CD14-positive monocyte (primary cell): Measurements from ENCODE around the gene HIF1A. TPM values are rescaled to one million over a fixed set of nuclear protein-coding genes. Genes with fewer than 3 reads are reported as not detected.
"Not testable (repeated sequence)": the region's sequence is repeated elsewhere in the genome, so short reads cannot be mapped to it uniquely, and the experiment has no call there.

Source experiments
- DNase-seq, 3 donors: peaks; one replicate each; pipeline ENCODE4 v3.0.0-alpha.2; 2011 to 2022
- H2AFZ ChIP-seq: 2 replicates; pipeline ENCODE4 v1.6.0; 2012; ENCODE audit warnings: mild to moderate bottlenecking, low read depth, low read length, inconsistent platforms; ENCODE audit not compliant: insufficient read depth, poor library complexity, severe bottlenecking
- H3K27ac ChIP-seq, 2 donors: 1 replicate in 1 of 2; 2 replicates in 1 of 2; pipeline ENCODE4 v1.5.1; 2012 to 2013; ENCODE audit warnings: low read length in 2 of 2, control low read depth in 1 of 2, inconsistent platforms in 1 of 2, low read depth in 1 of 2, mild to moderate bottlenecking in 1 of 2
- H3K27me3 ChIP-seq, 2 donors: one replicate each; pipeline versions ENCODE4 v1.6.0 to v1.6.1; 2011 to 2013; ENCODE audit warnings: low read length in 2 of 2; ENCODE audit not compliant: control insufficient read depth in 2 of 2, insufficient read depth in 2 of 2
- H3K36me3 ChIP-seq, 2 donors: replicated peaks in 1 of 2; 1 replicate in 1 of 2; 2 replicates in 1 of 2; pipeline versions ENCODE4 v1.5.1 to v1.6.1; 2012 to 2013; ENCODE audit warnings: low read length in 2 of 2, control low read depth in 1 of 2, inconsistent platforms in 1 of 2, mild to moderate bottlenecking in 1 of 2; ENCODE audit not compliant: insufficient read depth in 2 of 2, control insufficient read depth in 1 of 2
- H3K4me1 ChIP-seq, 2 donors: 1 replicate in 1 of 2; 2 replicates in 1 of 2; pipeline versions ENCODE4 v1.5.1 to v1.6.1; 2012 to 2013; ENCODE audit warnings: low read length in 2 of 2, control low read depth in 1 of 2, inconsistent platforms in 1 of 2, mild to moderate bottlenecking in 1 of 2, moderate library complexity in 1 of 2; ENCODE audit not compliant: insufficient read depth in 2 of 2, control insufficient read depth in 1 of 2
- H3K4me2 ChIP-seq: replicated peaks from 2 replicates; pipeline ENCODE3; 2012; ENCODE audit warnings: low read length, moderate library complexity, mild to moderate bottlenecking; ENCODE audit not compliant: poor library complexity, severe bottlenecking; ENCODE audit errors: extremely low read depth
- H3K4me3 ChIP-seq, 3 experiments: fragments of 200-600 bp in 1 of 3; sonication (generic) in 1 of 3; replicated peaks in 1 of 3; 1 replicate in 2 of 3; 2 replicates in 1 of 3; pipeline ENCODE4 v1.5.1; 2011 to 2013; ENCODE audit warnings: low read length in 3 of 3, mild to moderate bottlenecking in 3 of 3, control low read depth in 2 of 3, low read depth in 2 of 3, inconsistent platforms in 1 of 3, moderate library complexity in 1 of 3
- H3K79me2 ChIP-seq: 2 replicates; pipeline ENCODE4 v1.6.0; 2012; ENCODE audit warnings: mild to moderate bottlenecking, control low read depth, inconsistent platforms, low read length, moderate library complexity; ENCODE audit not compliant: insufficient read depth
- H3K9ac ChIP-seq: 2 replicates; pipeline ENCODE4 v1.6.0; 2017; ENCODE audit warnings: low read length, mild to moderate bottlenecking; ENCODE audit not compliant: insufficient read depth, poor library complexity, severe bottlenecking
- H3K9me3 ChIP-seq, 2 donors: replicated peaks in 1 of 2; 1 replicate in 1 of 2; 2 replicates in 1 of 2; pipeline versions ENCODE4 v1.5.1 to v1.6.1; 2012 to 2013; ENCODE audit warnings: low read length in 2 of 2, control low read depth in 1 of 2; ENCODE audit not compliant: control insufficient read depth in 1 of 2, insufficient read depth in 1 of 2
- H4K20me1 ChIP-seq: 2 replicates; pipeline ENCODE4 v1.6.0; 2012; ENCODE audit warnings: mild to moderate bottlenecking, low read length, control low read depth, moderate library complexity; ENCODE audit not compliant: insufficient read depth
- H3K27ac Mint-ChIP-seq, 7 donors: one replicate each; pipeline ENCODE4 v1.8.0; 2020; ENCODE audit warnings: mild to moderate bottlenecking in 7 of 7, mixed read lengths in 7 of 7, moderate library complexity in 6 of 7, inconsistent platforms in 2 of 7
- H3K27me3 Mint-ChIP-seq, 3 donors: one replicate each; pipeline ENCODE4 v1.8.0; 2021 to 2022; ENCODE audit warnings: low read depth in 3 of 3, mild to moderate bottlenecking in 3 of 3, mixed read lengths in 3 of 3, moderate library complexity in 3 of 3, inconsistent platforms in 1 of 3
- H3K36me3 Mint-ChIP-seq, 2 donors: one replicate each; pipeline ENCODE4 v1.8.0; 2020; ENCODE audit warnings: mixed read lengths in 2 of 2, inconsistent platforms in 1 of 2, mild to moderate bottlenecking in 1 of 2
- H3K4me1 Mint-ChIP-seq: one replicate; pipeline ENCODE4 v1.8.0; 2020; ENCODE audit warnings: mild to moderate bottlenecking, mixed read lengths
- H3K4me3 Mint-ChIP-seq, 2 donors: one replicate each; pipeline ENCODE4 v1.8.0; 2020; ENCODE audit warnings: mild to moderate bottlenecking in 2 of 2, mixed read lengths in 2 of 2, moderate library complexity in 1 of 2
- H3K9me3 Mint-ChIP-seq, 7 donors: one replicate each; pipeline ENCODE4 v1.8.0; 2020 to 2022; ENCODE audit warnings: mixed read lengths in 7 of 7, mild to moderate bottlenecking in 6 of 7, moderate library complexity in 6 of 7, inconsistent platforms in 2 of 7
- WGBS: methylation state at CpG from one replicate; pipeline ENCODE4 v1.1.5; 2013; ENCODE audit warnings: missing lambda C conversion rate; ENCODE audit not compliant: insufficient coverage; 5-methylcytosine and 5-hydroxymethylcytosine counted together
- intact Hi-C, 2 donors: fragments of 100-400 bp; cut with micrococcal nuclease; formaldehyde crosslinking; loops; one replicate each; pipeline versions ENCODE4 v1.15.0 to v1.15.1; 2023
- polyA plus RNA-seq, 3 donors: library from polyadenylated mRNA; depleted of rRNA in 1 of 3; unstranded in 2 of 3; stranded (reverse) in 1 of 3; fragments of 300-500 nt in 2 of 3; fragments of >200 nt in 1 of 3; fragmentation: Illumina TruSeq in 2 of 3; gene quantifications; 1 replicate in 2 of 3; 2 replicates in 1 of 3; pipeline ENCODE4 v1.2.3, GENCODE V29; 2012 to 2021
- TF ChIP-seq, protein P1 (sequence below): fragments of 200-600 bp; IDR thresholded peaks from one replicate; pipeline ENCODE4 v1.8.0; 2022; ENCODE audit warnings: antibody characterized with exemption, mild to moderate bottlenecking

HIF1A gene
- polyA plus RNA-seq, 3 donors = 79.0 to 137 (median 137) TPM

DNA sequence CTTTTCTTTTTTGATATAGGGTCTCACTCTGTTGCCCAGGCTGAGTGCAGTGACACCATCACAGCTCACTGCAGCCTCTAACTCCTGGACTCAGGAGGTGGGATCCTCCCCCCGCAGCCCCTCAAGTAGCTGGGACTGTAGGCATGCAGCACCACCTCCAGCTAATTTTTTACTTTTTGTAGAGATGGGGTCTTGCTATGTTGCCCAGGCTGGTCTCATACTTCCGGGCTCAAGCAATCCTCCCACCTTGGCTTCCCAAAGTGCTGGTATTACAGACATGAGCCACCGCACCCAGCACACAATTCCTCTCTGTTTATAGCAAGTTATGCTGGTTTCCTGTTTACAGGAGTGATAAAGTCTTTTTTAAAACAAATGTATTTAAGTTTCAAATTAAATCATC, 39.5 kb upstream of the HIF1A start:
- Histone ChIP-seq H3K27me3 (no peaks in the 10 kb centered on the region), H3K4me1 (peaks cover 19 to 31% of the 10 kb centered on the region in 2 donors), H4K20me1 (no peaks in the 10 kb centered on the region), H3K9ac (no peak overlapping the region), H3K4me2 (no peak overlapping the region), H3K36me3 (no peaks in the 10 kb centered on the region), H3K27ac (no peak overlapping the region), H3K4me3 (no peak overlapping the region), H2AFZ (no peak overlapping the region), H3K9me3 (no peaks in the 10 kb centered on the region), H3K79me2 (no peaks in the 10 kb centered on the region)
- no peaks in the 10 kb centered on the region for H3K9me3 Mint-ChIP-seq
- no peak for DNase-seq
- H3K27ac Mint-ChIP-seq = no peak overlapping the region
- TF ChIP-seq, protein P1, sequence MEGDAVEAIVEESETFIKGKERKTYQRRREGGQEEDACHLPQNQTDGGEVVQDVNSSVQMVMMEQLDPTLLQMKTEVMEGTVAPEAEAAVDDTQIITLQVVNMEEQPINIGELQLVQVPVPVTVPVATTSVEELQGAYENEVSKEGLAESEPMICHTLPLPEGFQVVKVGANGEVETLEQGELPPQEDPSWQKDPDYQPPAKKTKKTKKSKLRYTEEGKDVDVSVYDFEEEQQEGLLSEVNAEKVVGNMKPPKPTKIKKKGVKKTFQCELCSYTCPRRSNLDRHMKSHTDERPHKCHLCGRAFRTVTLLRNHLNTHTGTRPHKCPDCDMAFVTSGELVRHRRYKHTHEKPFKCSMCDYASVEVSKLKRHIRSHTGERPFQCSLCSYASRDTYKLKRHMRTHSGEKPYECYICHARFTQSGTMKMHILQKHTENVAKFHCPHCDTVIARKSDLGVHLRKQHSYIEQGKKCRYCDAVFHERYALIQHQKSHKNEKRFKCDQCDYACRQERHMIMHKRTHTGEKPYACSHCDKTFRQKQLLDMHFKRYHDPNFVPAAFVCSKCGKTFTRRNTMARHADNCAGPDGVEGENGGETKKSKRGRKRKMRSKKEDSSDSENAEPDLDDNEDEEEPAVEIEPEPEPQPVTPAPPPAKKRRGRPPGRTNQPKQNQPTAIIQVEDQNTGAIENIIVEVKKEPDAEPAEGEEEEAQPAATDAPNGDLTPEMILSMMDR = no peak
- no CpG with 5 or more reads among the region's 3 CpGs for WGBS
- H3K27me3 Mint-ChIP-seq = peaks cover 0 to 2% (median 2%) of the 10 kb centered on the region in 3 donors
- peaks cover 35% of the 10 kb centered on the region for H3K4me1 Mint-ChIP-seq
- no peak overlapping the region for H3K4me3 Mint-ChIP-seq
- intact Hi-C loops = no loop called here
- no peaks in the 10 kb centered on the region for H3K36me3 Mint-ChIP-seq

DNA sequence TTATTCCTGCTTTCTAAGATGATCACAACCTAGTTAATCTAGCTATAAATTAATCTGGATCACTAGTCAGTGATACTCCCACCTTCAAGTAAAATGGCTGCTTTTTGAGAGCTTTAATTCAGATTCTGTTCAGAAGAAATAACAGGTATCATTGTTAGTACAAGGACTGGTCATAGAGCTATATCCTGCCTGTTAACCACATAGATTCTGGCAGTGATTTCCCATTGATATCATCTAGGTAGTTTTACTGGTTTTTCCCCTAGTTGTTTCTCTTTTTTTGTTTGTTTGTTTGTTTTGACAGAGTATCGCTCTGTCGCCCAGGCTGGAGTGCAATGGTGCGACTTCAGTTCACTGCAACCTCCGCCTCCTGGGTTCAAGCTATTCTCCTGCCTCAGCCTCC, 39.0 kb upstream of the HIF1A start:
- H3K79me2 ChIP-seq = no peaks in the 10 kb centered on the region
- peaks cover 25 to 37% of the 10 kb centered on the region in 2 donors for H3K4me1 ChIP-seq
- Mint-ChIP-seq H3K4me3 (no peak overlapping the region), H3K27me3 (peaks cover 0 to 2% (median 2%) of the 10 kb centered on the region in 3 donors), H3K27ac (no peak overlapping the region), H3K36me3 (no peaks in the 10 kb centered on the region), H3K4me1 (peaks cover 41% of the 10 kb centered on the region), H3K9me3 (no peaks in the 10 kb centered on the region)
- no peak for DNase-seq
- H3K9me3 ChIP-seq = no peaks in the 10 kb centered on the region
- no peaks in the 10 kb centered on the region for H3K36me3 ChIP-seq
- no peaks in the 10 kb centered on the region for H4K20me1 ChIP-seq
- no peak overlapping the region for H2AFZ ChIP-seq
- no peak overlapping the region for H3K9ac ChIP-seq
- 96% methylated on average over 4 of the region's 4 CpGs for WGBS
- TF ChIP-seq, protein P1 = no peak
- intact Hi-C loops = no loop called here
- no peak overlapping the region for H3K4me3 ChIP-seq
- no peak overlapping the region for H3K27ac ChIP-seq
- H3K27me3 ChIP-seq = no peaks in the 10 kb centered on the region
- no peak overlapping the region for H3K4me2 ChIP-seq

DNA sequence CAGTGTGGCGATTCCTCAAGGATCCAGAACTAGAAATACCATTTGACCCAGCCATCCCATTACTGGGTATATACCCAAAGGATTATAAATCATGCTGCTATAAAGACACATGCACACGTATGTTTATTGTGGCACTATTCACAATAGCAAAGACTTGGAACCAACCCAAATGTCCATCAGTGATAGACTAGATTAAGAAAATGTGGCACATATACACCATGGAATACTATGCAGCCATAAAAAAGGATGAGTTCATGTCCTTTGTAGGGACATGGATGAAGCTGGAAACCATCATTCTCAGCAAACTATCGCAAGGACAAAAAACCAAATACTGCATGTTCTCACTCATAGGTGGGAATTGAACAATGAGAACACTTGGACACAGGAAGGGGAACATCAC, 37.2 kb upstream of the HIF1A start:
- H3K4me2 ChIP-seq, H3K36me3 ChIP-seq, H3K79me2 ChIP-seq, H4K20me1 ChIP-seq, intact Hi-C loops, H3K36me3 Mint-ChIP-seq, H3K27me3 Mint-ChIP-seq, H3K27me3 ChIP-seq, H3K4me3 Mint-ChIP-seq, H3K9ac ChIP-seq, DNase-seq, H3K4me3 ChIP-seq, H3K9me3 Mint-ChIP-seq, H3K27ac Mint-ChIP-seq, H2AFZ ChIP-seq, H3K9me3 ChIP-seq, H3K27ac ChIP-seq: not testable (repeated sequence)
- peaks cover 42 to 54% of the 10 kb centered on the region in 2 donors for H3K4me1 ChIP-seq
- no CpG with 5 or more reads among the region's 3 CpGs for WGBS
- H3K4me1 Mint-ChIP-seq = peaks cover 58% of the 10 kb centered on the region
